HCT116 (cell line): Measurements from ENCODE around the gene VDAC1. TPM values are rescaled to one million over a fixed set of nuclear protein-coding genes. Genes with fewer than 3 reads are reported as not detected.

ENCODE experiments used
- ATAC-seq: fragments of 200-7000 bp; cut with Tn5 transposase; 2 replicates; pipeline ENCODE4 v1.9.1; 2020; ENCODE audit warnings: mild to moderate bottlenecking, moderate library complexity
- BruUV-seq: library from RNA; stranded (reverse); fragments of 400-500 nt; replicated peaks from 2 replicates; lab custom pipeline; 2021; lab: Mats Ljungman, UMichigan
- CTCF ChIA-PET: fragments of 300-600 bp; sonication (Branson Sonifier 250); formaldehyde crosslinking; loops from one replicate; lab custom pipeline; 2021; ENCODE audit warnings: antibody characterized with exemption; lab: Charles Lee
- POLR2A ChIA-PET: fragments of 300-600, 350-600 bp; sonication (Branson Sonifier 250); formaldehyde crosslinking; loops from one replicate; lab custom pipeline; 2021; ENCODE audit warnings: antibody characterized with exemption; lab: Charles Lee
- RAD21 ChIA-PET, 2 experiments: fragments of 300-600 bp; sonication (Branson Sonifier 250); formaldehyde crosslinking; loops; one replicate each; lab custom pipeline; 2023; ENCODE audit warnings: low total read pairs in 2 of 2; ENCODE audit not compliant: uncharacterized antibody in 2 of 2, unreplicated experiment in 2 of 2, low non-redundant PET in 1 of 2; lab: Charles Lee
- DNase-seq: peaks from one replicate; pipeline ENCODE4 v3.0.0-alpha.2; 2010; ENCODE audit warnings: low read depth, low spot score
- H2AFZ ChIP-seq: fragments of 200-600 bp; shearing (Covaris generic), sonication (generic); 2 replicates; pipeline ENCODE4 v1.6.1; 2017; ENCODE audit warnings: low read depth, mixed run types, mixed read lengths, antibody characterized with exemption, low read length; ENCODE audit not compliant: poor library complexity, severe bottlenecking
- H3K27ac ChIP-seq: 2 replicates; pipeline ENCODE4 v1.5.1; 2012; ENCODE audit warnings: low read depth, low read length
- H3K27me3 ChIP-seq: fragments of 200-600 bp; sonication (generic); 2 replicates; pipeline ENCODE4 v1.6.1; 2016; ENCODE audit warnings: mixed run types, low read length, mixed read lengths; ENCODE audit not compliant: insufficient read depth
- H3K36me3 ChIP-seq, 2 experiments: fragments of 200-500 bp in 1 of 2; fragments of 200-600 bp in 1 of 2; sonication (Bioruptor generic) in 1 of 2; sonication (generic) in 1 of 2; 2 replicates each; pipeline versions ENCODE4 v1.5.1 to v1.6.1; 2014 to 2016; ENCODE audit warnings: low read length in 2 of 2, inconsistent platforms in 1 of 2, mixed read lengths in 1 of 2, mixed run types in 1 of 2; ENCODE audit not compliant: insufficient read depth in 2 of 2, control insufficient read depth in 1 of 2
- H3K4me1 ChIP-seq, 2 experiments: fragments of 200-600 bp in 1 of 2; sonication (generic) in 1 of 2; 2 replicates each; pipeline versions ENCODE4 v1.5.1 to v1.6.1; 2012 to 2017; ENCODE audit warnings: low read length in 2 of 2, inconsistent platforms in 1 of 2, mild to moderate bottlenecking in 1 of 2, mixed read lengths in 1 of 2, mixed run types in 1 of 2, moderate library complexity in 1 of 2; ENCODE audit not compliant: insufficient read depth in 2 of 2, control insufficient read depth in 1 of 2
- H3K4me2 ChIP-seq: fragments of 200-600 bp; sonication (generic); 2 replicates; pipeline ENCODE4 v1.6.1; 2017; ENCODE audit warnings: mixed run types, low read length, mixed read lengths
- H3K4me3 ChIP-seq, 2 experiments: fragments of 200-600 bp in 1 of 2; sonication (generic) in 1 of 2; replicated peaks in 1 of 2; 2 replicates each; pipeline ENCODE4 v1.5.1; 2011 to 2016; ENCODE audit warnings: low read length in 2 of 2, control low read depth in 1 of 2, low read depth in 1 of 2, mild to moderate bottlenecking in 1 of 2, mixed read lengths in 1 of 2, mixed run types in 1 of 2
- H3K79me2 ChIP-seq: fragments of 200-600 bp; sonication (generic); 2 replicates; pipeline ENCODE4 v1.6.1; 2017; ENCODE audit warnings: mild to moderate bottlenecking, mixed run types, low read length, moderate library complexity, mixed read lengths; ENCODE audit not compliant: insufficient read depth
- H3K9ac ChIP-seq: fragments of 200-600 bp; sonication (generic); 2 replicates; pipeline ENCODE4 v1.6.1; 2016; ENCODE audit warnings: low read length, mixed read lengths
- H3K9me2 ChIP-seq: fragments of 200-600 bp; sonication (generic), shearing (Covaris generic); 2 replicates; pipeline ENCODE4 v1.6.1; 2017; ENCODE audit warnings: mixed run types, mild to moderate bottlenecking, moderate library complexity; ENCODE audit not compliant: insufficient read depth
- H3K9me3 ChIP-seq, 2 experiments: fragments of 200-500 bp in 1 of 2; fragments of 200-600 bp in 1 of 2; sonication (Bioruptor generic) in 1 of 2; sonication (generic) in 1 of 2; 2 replicates each; pipeline ENCODE4 v1.6.1; 2014 to 2017; ENCODE audit warnings: low read length in 2 of 2, mixed read lengths in 2 of 2, inconsistent platforms in 1 of 2, low read depth in 1 of 2, mild to moderate bottlenecking in 1 of 2, mixed run types in 1 of 2, moderate library complexity in 1 of 2; ENCODE audit not compliant: control insufficient read depth in 1 of 2, insufficient read depth in 1 of 2
- H4K20me1 ChIP-seq: fragments of 200-600 bp; sonication (generic), shearing (Covaris generic); 2 replicates; pipeline ENCODE4 v1.6.1; 2017; ENCODE audit warnings: mixed run types, mild to moderate bottlenecking, moderate library complexity; ENCODE audit not compliant: insufficient read depth
- TCF7L2 ChIP-seq: IDR thresholded peaks from 2 replicates; pipeline ENCODE4 v1.7.0; 2011; ENCODE audit warnings: borderline replicate concordance, inconsistent platforms; ENCODE audit not compliant: insufficient read depth, insufficient read length; ENCODE audit errors: extremely low read depth
- YY1 ChIP-seq: IDR thresholded peaks from 2 replicates; pipeline ENCODE4 v1.6.1; 2011; ENCODE audit warnings: low read length, low read depth, moderate library complexity, mild to moderate bottlenecking; ENCODE audit not compliant: insufficient replicate concordance; ENCODE audit errors: extremely low read depth
- intact Hi-C: fragments of 100-400 bp; cut with micrococcal nuclease; formaldehyde crosslinking; loops from 2 replicates; pipeline ENCODE4 v1.10.0; 2022
- total RNA-seq: library from RNA; stranded (reverse); gene quantifications from one replicate; pipeline ENCODE4 v1.2.1, GENCODE V29; 2021; ENCODE audit not compliant: unreplicated experiment
- TF ChIP-seq, protein P1 (sequence below): IDR thresholded peaks from 2 replicates; pipeline ENCODE4 v1.6.1; 2012; ENCODE audit warnings: low read depth
- TF ChIP-seq, protein P2 (sequence below), 3 experiments: fragments of 200-600 bp in 1 of 3; sonication (generic) in 1 of 3; IDR thresholded peaks in 2 of 3; conservative IDR thresholded peaks in 1 of 3; 2 replicates each; pipeline ENCODE4 v1.5.1; 2012 to 2017; ENCODE audit warnings: low read depth in 2 of 3, low read length in 2 of 3, antibody characterized with exemption in 1 of 3, borderline replicate concordance in 1 of 3, control low read depth in 1 of 3, mild to moderate bottlenecking in 1 of 3, mixed read lengths in 1 of 3, mixed run types in 1 of 3, moderate library complexity in 1 of 3; ENCODE audit not compliant: insufficient read depth in 1 of 3
- TF ChIP-seq, protein P3 (sequence below): IDR thresholded peaks from 2 replicates; pipeline ENCODE4 v1.6.1; 2012
- TF ChIP-seq, protein P4 (sequence below): IDR thresholded peaks from 2 replicates; pipeline ENCODE4 v1.6.1; 2011; ENCODE audit warnings: mild to moderate bottlenecking, low read length, moderate library complexity; ENCODE audit not compliant: insufficient replicate concordance; ENCODE audit errors: extremely low read depth

The VDAC1 gene
- total RNA-seq, 1 experiment from 2014 or later, result 269 TPM

DNA sequence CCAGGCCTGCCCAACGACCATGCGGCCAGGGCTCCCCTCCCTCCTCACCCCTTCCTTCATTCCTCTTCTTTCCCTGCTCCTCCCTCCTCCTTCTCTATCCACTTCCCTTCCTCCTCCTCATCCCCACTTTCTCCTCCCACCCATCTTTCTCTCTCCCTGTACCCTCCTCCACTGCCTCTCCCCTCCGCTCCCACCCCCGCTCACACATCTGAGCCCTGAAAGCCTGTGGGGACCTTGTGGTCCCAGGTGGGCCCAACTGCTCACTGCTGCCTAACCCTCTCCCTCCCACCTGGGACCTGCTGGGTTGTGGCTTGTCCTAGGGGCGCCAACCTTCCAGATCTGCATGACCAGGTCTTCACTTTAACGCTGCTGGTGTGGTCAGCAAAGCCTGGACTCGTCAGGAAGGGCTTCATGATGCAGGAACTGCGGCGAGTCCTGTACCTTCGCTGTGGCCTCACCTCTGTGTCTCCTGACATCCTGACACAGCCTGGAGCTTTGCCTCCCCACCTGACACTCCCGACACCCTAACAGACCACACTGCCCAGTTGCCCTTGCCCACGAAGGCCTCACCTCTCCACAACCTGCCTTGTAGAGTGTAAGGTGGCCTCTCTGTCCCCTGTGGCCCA is 71.0 kb downstream of the VDAC1 start:
- Histone ChIP-seq H3K79me2 (no peaks in the 10 kb centered on the region), H3K9me2 (no peaks in the 10 kb centered on the region), H3K27me3 (no peaks in the 10 kb centered on the region)
- ATAC-seq, result no peak
- intact Hi-C loops, result no loop called here
- CTCF ChIA-PET, result no interaction called here
- TF ChIP-seq YY1, result no peak
- TF ChIP-seq, protein P1, sequence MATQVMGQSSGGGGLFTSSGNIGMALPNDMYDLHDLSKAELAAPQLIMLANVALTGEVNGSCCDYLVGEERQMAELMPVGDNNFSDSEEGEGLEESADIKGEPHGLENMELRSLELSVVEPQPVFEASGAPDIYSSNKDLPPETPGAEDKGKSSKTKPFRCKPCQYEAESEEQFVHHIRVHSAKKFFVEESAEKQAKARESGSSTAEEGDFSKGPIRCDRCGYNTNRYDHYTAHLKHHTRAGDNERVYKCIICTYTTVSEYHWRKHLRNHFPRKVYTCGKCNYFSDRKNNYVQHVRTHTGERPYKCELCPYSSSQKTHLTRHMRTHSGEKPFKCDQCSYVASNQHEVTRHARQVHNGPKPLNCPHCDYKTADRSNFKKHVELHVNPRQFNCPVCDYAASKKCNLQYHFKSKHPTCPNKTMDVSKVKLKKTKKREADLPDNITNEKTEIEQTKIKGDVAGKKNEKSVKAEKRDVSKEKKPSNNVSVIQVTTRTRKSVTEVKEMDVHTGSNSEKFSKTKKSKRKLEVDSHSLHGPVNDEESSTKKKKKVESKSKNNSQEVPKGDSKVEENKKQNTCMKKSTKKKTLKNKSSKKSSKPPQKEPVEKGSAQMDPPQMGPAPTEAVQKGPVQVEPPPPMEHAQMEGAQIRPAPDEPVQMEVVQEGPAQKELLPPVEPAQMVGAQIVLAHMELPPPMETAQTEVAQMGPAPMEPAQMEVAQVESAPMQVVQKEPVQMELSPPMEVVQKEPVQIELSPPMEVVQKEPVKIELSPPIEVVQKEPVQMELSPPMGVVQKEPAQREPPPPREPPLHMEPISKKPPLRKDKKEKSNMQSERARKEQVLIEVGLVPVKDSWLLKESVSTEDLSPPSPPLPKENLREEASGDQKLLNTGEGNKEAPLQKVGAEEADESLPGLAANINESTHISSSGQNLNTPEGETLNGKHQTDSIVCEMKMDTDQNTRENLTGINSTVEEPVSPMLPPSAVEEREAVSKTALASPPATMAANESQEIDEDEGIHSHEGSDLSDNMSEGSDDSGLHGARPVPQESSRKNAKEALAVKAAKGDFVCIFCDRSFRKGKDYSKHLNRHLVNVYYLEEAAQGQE, result no peak
- TF ChIP-seq TCF7L2, result no peak
- TF ChIP-seq, protein P2, sequence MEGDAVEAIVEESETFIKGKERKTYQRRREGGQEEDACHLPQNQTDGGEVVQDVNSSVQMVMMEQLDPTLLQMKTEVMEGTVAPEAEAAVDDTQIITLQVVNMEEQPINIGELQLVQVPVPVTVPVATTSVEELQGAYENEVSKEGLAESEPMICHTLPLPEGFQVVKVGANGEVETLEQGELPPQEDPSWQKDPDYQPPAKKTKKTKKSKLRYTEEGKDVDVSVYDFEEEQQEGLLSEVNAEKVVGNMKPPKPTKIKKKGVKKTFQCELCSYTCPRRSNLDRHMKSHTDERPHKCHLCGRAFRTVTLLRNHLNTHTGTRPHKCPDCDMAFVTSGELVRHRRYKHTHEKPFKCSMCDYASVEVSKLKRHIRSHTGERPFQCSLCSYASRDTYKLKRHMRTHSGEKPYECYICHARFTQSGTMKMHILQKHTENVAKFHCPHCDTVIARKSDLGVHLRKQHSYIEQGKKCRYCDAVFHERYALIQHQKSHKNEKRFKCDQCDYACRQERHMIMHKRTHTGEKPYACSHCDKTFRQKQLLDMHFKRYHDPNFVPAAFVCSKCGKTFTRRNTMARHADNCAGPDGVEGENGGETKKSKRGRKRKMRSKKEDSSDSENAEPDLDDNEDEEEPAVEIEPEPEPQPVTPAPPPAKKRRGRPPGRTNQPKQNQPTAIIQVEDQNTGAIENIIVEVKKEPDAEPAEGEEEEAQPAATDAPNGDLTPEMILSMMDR (IDR thresholded peaks at IDR 0.05 in 2 of 3, conservative IDR thresholded peaks at IDR 0.05 in 1 of 3; ENCODE audit: borderline replicate concordance in 1 of 3, insufficient read depth in 1 of 3, low read depth in 2 of 3, low read length in 2 of 3), result no peak
- TF ChIP-seq, protein P3, sequence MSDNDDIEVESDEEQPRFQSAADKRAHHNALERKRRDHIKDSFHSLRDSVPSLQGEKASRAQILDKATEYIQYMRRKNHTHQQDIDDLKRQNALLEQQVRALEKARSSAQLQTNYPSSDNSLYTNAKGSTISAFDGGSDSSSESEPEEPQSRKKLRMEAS, result no peak
- TF ChIP-seq, protein P4, sequence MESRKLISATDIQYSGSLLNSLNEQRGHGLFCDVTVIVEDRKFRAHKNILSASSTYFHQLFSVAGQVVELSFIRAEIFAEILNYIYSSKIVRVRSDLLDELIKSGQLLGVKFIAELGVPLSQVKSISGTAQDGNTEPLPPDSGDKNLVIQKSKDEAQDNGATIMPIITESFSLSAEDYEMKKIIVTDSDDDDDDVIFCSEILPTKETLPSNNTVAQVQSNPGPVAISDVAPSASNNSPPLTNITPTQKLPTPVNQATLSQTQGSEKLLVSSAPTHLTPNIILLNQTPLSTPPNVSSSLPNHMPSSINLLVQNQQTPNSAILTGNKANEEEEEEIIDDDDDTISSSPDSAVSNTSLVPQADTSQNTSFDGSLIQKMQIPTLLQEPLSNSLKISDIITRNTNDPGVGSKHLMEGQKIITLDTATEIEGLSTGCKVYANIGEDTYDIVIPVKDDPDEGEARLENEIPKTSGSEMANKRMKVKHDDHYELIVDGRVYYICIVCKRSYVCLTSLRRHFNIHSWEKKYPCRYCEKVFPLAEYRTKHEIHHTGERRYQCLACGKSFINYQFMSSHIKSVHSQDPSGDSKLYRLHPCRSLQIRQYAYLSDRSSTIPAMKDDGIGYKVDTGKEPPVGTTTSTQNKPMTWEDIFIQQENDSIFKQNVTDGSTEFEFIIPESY, result no peak
- TF ChIP-seq, all 23 proteins: peak for 0
- Histone ChIP-seq H3K9ac (no peak overlapping the region), H4K20me1 (no peaks in the 10 kb centered on the region), H3K4me3 (no peak overlapping the region), H3K4me1 (no peaks in the 10 kb centered on the region), H3K4me2 (no peak overlapping the region), H2AFZ (no peak overlapping the region), H3K27ac (no peak overlapping the region), H3K36me3 (no peaks in the 10 kb centered on the region), H3K9me3 (no peaks in the 10 kb centered on the region)
- RAD21 ChIA-PET, result no interaction called here
- no peak for DNase-seq
- no TSS peak for BruUV-seq
- POLR2A ChIA-PET, result no interaction called here
